GM18508 (cell line): ENCODE results near the gene RNF138.
"Not testable (repeated sequence)": the region's sequence is repeated elsewhere in the genome, so short reads cannot be mapped to it uniquely, and the experiment has no call there.

ENCODE experiments used
- ATAC-seq: cut with Tn5 transposase; IDR thresholded peaks from one replicate; pipeline ENCODE4 v1.9.1; 2021; ENCODE audit warnings: moderate number of reproducible peaks; ENCODE audit not compliant: insufficient read depth, unreplicated experiment

The RNF138 gene

GRCh38 chr18:32167980-32168730 lies 76.5 kb downstream of the RNF138 start:
- no peak for ATAC-seq

- no peak for ATAC-seq
Measured at GRCh38 chr18:32173654-32174053, 82.0 kb downstream of the RNF138 start.

DNA sequence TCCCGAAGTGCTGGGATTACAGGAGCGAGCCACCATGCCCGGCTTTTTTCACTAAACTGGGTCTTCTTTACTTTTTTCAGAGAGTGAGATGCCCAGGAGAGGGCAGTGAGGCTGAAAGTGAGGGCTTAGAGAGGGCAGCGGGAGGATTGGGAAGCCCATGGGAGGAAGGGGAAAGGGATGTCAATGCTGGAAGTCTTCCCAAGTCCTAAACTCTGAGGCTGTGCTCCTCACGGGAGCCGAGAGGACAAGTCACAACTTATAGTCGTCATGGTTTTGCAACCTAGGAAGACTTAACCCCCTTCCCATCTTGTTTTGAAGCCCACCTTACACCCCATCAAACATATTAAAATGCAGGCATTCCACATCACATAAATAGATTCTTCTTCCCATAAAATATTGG lies 83.0 kb downstream of the RNF138 start:
- no peak for ATAC-seq

DNA sequence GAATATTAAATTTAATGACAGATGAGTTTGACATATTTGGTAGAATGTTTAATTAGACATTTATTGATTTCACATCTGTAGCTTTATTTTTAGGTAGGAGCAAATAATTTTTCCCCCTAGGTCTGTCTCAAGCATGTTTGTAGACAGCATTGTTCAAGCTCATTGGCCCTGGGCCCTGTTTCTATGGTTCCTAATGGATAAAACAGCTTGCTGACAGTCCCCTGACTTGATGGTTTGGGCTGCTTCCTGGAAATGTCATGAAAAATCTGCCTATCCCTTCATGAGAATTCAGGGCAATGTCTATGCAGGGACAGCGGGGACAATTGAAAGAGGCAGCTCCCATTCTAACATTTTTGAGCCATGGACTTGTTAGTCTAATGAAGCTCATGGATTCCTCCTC lies 83.6 kb downstream of the RNF138 start:
- no peak for ATAC-seq

- ATAC-seq: not testable (repeated sequence)
Measured at GRCh38 chr18:32176745-32177144, 85.1 kb downstream of the RNF138 start.

DNA sequence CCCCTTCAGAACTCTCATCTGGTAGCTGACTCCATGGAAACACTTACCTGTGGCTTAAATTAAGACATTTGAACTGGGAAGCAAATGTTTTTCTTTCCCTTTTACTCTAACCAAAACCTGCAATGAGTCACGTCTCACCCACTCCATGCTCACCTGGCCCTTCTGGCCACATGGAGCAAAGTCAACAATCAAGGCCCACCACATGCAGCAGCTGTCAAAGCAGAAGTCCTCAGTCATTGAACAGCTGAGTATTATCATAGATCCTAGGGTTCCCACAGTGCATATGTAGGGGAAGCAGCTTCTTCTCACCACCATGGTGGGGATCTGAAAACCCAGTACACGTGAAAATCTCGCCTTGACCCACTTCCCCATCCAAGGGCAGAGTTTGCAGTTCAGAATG lies 85.9 kb downstream of the RNF138 start:
- no peak for ATAC-seq
